GM21360 (cell line): ENCODE results near the gene TBC1D25.

Source experiments
- ATAC-seq: cut with Tn5 transposase; IDR thresholded peaks from one replicate; pipeline ENCODE4 v1.9.1; 2021; ENCODE audit warnings: mild to moderate bottlenecking, moderate library complexity; ENCODE audit not compliant: unreplicated experiment

Gene TBC1D25

GRCh38 chrX:48599341-48599740, 59.8 kb downstream of the TBC1D25 start:
- no peak for ATAC-seq

GRCh38 chrX:48600226-48600625, 60.7 kb downstream of the TBC1D25 start:
- no peak for ATAC-seq

GRCh38 chrX:48601741-48602394, 62.4 kb downstream of the TBC1D25 start:
- no peak for ATAC-seq

GRCh38 chrX:48604701-48605100, 65.2 kb downstream of the TBC1D25 start:
- no peak for ATAC-seq

- ATAC-seq = no peak
Measured at GRCh38 chrX:48606091-48606490, 66.6 kb downstream of the TBC1D25 start.

- no peak for ATAC-seq
Measured at GRCh38 chrX:48611703-48612102, 72.2 kb downstream of the TBC1D25 start.
